Measurements from ENCODE around the gene EXT2.

Gene EXT2

DNA sequence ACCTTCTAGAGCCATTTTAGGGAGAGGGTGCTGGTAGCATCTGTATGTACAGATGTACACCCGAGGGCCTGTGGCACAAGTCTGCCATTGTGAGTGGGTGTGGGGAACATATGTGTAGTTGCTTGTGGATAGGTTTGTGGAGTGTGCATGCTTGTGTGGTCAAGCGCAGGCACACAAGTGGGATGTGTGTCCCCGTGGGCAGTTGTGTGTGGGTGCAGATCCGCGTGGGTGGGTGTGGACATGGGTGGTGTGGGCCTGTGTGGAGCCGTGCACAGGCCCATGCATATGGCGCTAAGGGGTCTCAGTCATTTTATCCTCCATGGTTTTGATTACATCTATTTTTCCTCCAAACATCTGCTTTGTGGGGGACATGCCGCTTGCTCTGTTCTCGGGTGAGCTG lies 185.7 kb downstream of the EXT2 start:
- Histone ChIP-seq H3K4me1 (ENCODE audit: control insufficient read depth in 1 of 2, insufficient read depth in 2 of 2, low read length in 2 of 2) (no peaks in the 10 kb centered on the region), H3K9me3 (ENCODE audit: control insufficient read depth in 1 of 2, low read length in 2 of 2) (no peaks in the 10 kb centered on the region), H3K27ac (ENCODE audit: low read length) (no peak overlapping the region), H3K36me3 (ENCODE audit: control insufficient read depth in 1 of 2, insufficient read depth in 2 of 2, low read length in 2 of 2) (no peaks in the 10 kb centered on the region), H3K27me3 (ENCODE audit: low read depth, low read length) (no peaks in the 10 kb centered on the region), H3K4me3 (ENCODE audit: low read depth in 1 of 2, low read length in 2 of 2) (no peak overlapping the region)

DNA sequence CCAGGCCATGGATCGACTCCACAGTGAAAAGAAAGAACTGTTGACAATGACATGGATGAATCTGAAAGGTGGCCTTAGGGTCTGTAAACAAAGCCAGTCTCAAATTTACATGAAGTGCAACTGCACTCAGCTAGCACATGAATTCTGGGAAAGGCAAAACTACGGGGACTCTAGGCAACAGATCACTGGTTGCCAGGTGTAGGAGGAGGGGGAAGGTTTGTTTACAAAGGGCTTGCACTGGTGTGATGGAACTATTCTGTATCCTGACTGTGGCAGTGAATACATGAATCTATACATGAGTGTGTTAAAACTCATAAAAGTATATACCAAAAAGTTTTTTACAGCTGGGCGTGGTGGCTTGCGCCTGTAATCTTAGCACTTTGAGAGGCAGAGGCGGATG lies 187.1 kb downstream of the EXT2 start:
- no peaks in the 10 kb centered on the region for H3K36me3 ChIP-seq (ENCODE audit: control insufficient read depth in 1 of 2, insufficient read depth in 2 of 2, low read length in 2 of 2)
- no peaks in the 10 kb centered on the region for H3K27me3 ChIP-seq (ENCODE audit: low read depth, low read length)
- H3K4me3 ChIP-seq (ENCODE audit: low read depth in 1 of 2, low read length in 2 of 2) = no peak overlapping the region
- H3K9me3 ChIP-seq (ENCODE audit: control insufficient read depth in 1 of 2, low read length in 2 of 2) = no peaks in the 10 kb centered on the region
- H3K4me1 ChIP-seq (ENCODE audit: control insufficient read depth in 1 of 2, insufficient read depth in 2 of 2, low read length in 2 of 2) = no peaks in the 10 kb centered on the region
- H3K27ac ChIP-seq (ENCODE audit: low read length) = no peak overlapping the region

DNA sequence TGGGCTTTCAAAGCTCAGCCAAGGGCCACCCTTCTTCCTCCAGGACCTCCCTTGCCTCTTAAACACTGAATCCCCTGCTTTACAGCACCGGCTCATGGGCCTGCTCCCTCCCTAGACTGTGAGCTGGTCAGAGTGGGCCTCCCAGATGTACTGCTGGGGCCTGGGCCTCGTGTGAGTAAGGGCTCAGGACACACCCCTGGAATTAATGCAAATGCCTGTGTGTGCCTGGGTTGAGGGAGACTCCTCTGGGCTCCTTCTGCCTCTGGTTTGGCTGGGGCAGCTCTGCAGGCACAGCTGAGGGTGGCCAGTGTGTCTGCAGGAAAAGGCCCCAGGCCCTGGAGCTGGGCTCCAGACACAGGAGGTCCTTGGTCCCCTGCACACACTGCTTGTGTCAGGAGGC lies 190.3 kb downstream of the EXT2 start:
- Histone ChIP-seq H3K27me3 (ENCODE audit: low read depth, low read length) (no peaks in the 10 kb centered on the region), H3K36me3 (ENCODE audit: control insufficient read depth in 1 of 2, insufficient read depth in 2 of 2, low read length in 2 of 2) (no peaks in the 10 kb centered on the region), H3K9me3 (ENCODE audit: control insufficient read depth in 1 of 2, low read length in 2 of 2) (no peaks in the 10 kb centered on the region), H3K4me3 (ENCODE audit: low read depth in 1 of 2, low read length in 2 of 2) (no peak overlapping the region), H3K27ac (ENCODE audit: low read length) (no peak overlapping the region), H3K4me1 (ENCODE audit: control insufficient read depth in 1 of 2, insufficient read depth in 2 of 2, low read length in 2 of 2) (no peaks in the 10 kb centered on the region)

DNA sequence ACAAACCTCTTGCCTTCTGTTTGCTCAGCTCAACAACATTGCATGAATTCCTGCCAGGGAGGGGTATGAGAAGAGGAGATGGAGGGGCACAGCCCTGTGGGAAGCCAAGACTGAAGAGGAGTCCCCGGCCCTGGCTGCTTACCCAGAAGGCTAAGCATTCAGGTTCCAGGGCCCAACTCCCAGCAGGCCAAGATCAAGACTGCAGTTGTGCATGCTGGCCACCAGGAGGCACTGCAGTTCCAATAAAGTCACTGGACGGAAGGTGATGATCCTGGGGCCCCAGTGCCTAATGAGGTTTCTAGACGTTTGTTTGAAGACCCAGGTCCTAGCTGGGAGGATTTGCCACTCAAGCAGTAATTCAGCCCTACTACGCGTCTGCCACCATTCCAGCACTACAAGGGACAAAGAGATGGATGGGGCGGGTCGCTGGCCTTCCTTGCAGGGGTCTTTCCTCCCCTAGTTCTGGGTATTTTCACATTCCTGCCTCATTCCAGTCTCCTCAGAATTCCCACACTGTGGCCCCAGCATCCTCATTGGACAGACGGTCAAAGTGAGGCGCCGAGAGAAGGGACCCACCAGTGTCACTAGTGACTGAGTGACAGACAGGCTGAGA lies 190.9 kb downstream of the EXT2 start:
- Histone ChIP-seq H3K4me3 (ENCODE audit: low read depth in 1 of 2, low read length in 2 of 2) (no peak overlapping the region), H3K27me3 (ENCODE audit: low read depth, low read length) (no peaks in the 10 kb centered on the region), H3K27ac (ENCODE audit: low read length) (no peak overlapping the region), H3K9me3 (ENCODE audit: control insufficient read depth in 1 of 2, low read length in 2 of 2) (no peaks in the 10 kb centered on the region), H3K4me1 (ENCODE audit: control insufficient read depth in 1 of 2, insufficient read depth in 2 of 2, low read length in 2 of 2) (no peaks in the 10 kb centered on the region), H3K36me3 (ENCODE audit: control insufficient read depth in 1 of 2, insufficient read depth in 2 of 2, low read length in 2 of 2) (no peaks in the 10 kb centered on the region)

GRCh38 chr11:44286911-44287310 lies 191.4 kb downstream of the EXT2 start:
- no peaks in the 10 kb centered on the region for H3K9me3 ChIP-seq (ENCODE audit: control insufficient read depth in 1 of 2, low read length in 2 of 2)
- no peaks in the 10 kb centered on the region for H3K4me1 ChIP-seq (ENCODE audit: control insufficient read depth in 1 of 2, insufficient read depth in 2 of 2, low read length in 2 of 2)
- H3K4me3 ChIP-seq (ENCODE audit: low read depth in 1 of 2, low read length in 2 of 2) = no peak overlapping the region
- H3K27me3 ChIP-seq (ENCODE audit: low read depth, low read length) = no peaks in the 10 kb centered on the region
- no peaks in the 10 kb centered on the region for H3K36me3 ChIP-seq (ENCODE audit: control insufficient read depth in 1 of 2, insufficient read depth in 2 of 2, low read length in 2 of 2)
- no peak overlapping the region for H3K27ac ChIP-seq (ENCODE audit: low read length)

- Histone ChIP-seq H3K27ac (ENCODE audit: low read length) (no peak overlapping the region), H3K27me3 (ENCODE audit: low read depth, low read length) (no peaks in the 10 kb centered on the region), H3K4me1 (ENCODE audit: control insufficient read depth in 1 of 2, insufficient read depth in 2 of 2, low read length in 2 of 2) (no peaks in the 10 kb centered on the region), H3K36me3 (ENCODE audit: control insufficient read depth in 1 of 2, insufficient read depth in 2 of 2, low read length in 2 of 2) (no peaks in the 10 kb centered on the region), H3K9me3 (ENCODE audit: control insufficient read depth in 1 of 2, low read length in 2 of 2) (no peaks in the 10 kb centered on the region), H3K4me3 (ENCODE audit: low read depth in 1 of 2, low read length in 2 of 2) (no peak overlapping the region)
Observed at GRCh38 chr11:44288133-44288526, 192.7 kb downstream of the EXT2 start.

- H3K27ac ChIP-seq (ENCODE audit: low read length) = no peak overlapping the region
- H3K36me3 ChIP-seq (ENCODE audit: control insufficient read depth in 1 of 2, insufficient read depth in 2 of 2, low read length in 2 of 2) = no peaks in the 10 kb centered on the region
- H3K27me3 ChIP-seq (ENCODE audit: low read depth, low read length) = peaks cover 3% of the 10 kb centered on the region
- H3K4me3 ChIP-seq (ENCODE audit: low read depth in 1 of 2, low read length in 2 of 2) = no peak overlapping the region
- H3K9me3 ChIP-seq (ENCODE audit: control insufficient read depth in 1 of 2, low read length in 2 of 2) = no peaks in the 10 kb centered on the region
- H3K4me1 ChIP-seq (ENCODE audit: control insufficient read depth in 1 of 2, insufficient read depth in 2 of 2, low read length in 2 of 2) = no peaks in the 10 kb centered on the region
Observed at GRCh38 chr11:44290208-44290607, 194.7 kb downstream of the EXT2 start.

All from muscle layer of duodenum (tissue), 2 donors.